GM23338 (cell line): ENCODE measurements around the gene BTBD9.

Experiments used
- JUNB ChIP-seq: IDR thresholded peaks from one replicate; pipeline ENCODE4 v1.6.1; 2016; ENCODE audit warnings: antibody characterized with exemption; ENCODE audit not compliant: unreplicated experiment
- POLR2AphosphoS5 ChIP-seq: IDR thresholded peaks from 2 replicates; pipeline ENCODE4 v1.6.1; 2016; ENCODE audit warnings: antibody characterized with exemption, low read depth
- TF ChIP-seq, protein P1 (sequence below), 2 experiments: fragments of 200-600 bp in 1 of 2; sonication (generic) in 1 of 2; conservative IDR thresholded peaks; 2 replicates each; pipeline versions ENCODE4 v1.5.1 to v1.6.1; 2016 to 2017; ENCODE audit warnings: antibody characterized with exemption in 2 of 2, low read depth in 2 of 2, mild to moderate bottlenecking in 2 of 2, moderate library complexity in 1 of 2

GRCh38 chr6:38514399-38514798 lies 125.3 kb downstream of the BTBD9 start:
- TF ChIP-seq POLR2AphosphoS5 (no peak), JUNB (no peak)
- TF ChIP-seq, protein P1, sequence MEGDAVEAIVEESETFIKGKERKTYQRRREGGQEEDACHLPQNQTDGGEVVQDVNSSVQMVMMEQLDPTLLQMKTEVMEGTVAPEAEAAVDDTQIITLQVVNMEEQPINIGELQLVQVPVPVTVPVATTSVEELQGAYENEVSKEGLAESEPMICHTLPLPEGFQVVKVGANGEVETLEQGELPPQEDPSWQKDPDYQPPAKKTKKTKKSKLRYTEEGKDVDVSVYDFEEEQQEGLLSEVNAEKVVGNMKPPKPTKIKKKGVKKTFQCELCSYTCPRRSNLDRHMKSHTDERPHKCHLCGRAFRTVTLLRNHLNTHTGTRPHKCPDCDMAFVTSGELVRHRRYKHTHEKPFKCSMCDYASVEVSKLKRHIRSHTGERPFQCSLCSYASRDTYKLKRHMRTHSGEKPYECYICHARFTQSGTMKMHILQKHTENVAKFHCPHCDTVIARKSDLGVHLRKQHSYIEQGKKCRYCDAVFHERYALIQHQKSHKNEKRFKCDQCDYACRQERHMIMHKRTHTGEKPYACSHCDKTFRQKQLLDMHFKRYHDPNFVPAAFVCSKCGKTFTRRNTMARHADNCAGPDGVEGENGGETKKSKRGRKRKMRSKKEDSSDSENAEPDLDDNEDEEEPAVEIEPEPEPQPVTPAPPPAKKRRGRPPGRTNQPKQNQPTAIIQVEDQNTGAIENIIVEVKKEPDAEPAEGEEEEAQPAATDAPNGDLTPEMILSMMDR (conservative IDR thresholded peaks at IDR 0.05; ENCODE audit: low read depth in 2 of 2), result no peak
